Measurements from ENCODE around the gene CDIP1. TPM values are rescaled to one million over a fixed set of nuclear protein-coding genes. Genes with fewer than 3 reads are reported as not detected.

The CDIP1 gene
- total RNA-seq, 1 donor from 2014 or later = 49.4 TPM

GRCh38 chr16:4505356-4506147, 33.0 kb downstream of the CDIP1 start:
- peaks cover 25% of the 10 kb centered on the region for H3K36me3 Mint-ChIP-seq (ENCODE audit: low read depth)
- peaks cover 47% of the 10 kb centered on the region for H3K4me1 Mint-ChIP-seq
- intact Hi-C loops (cut with micrococcal nuclease) = loop anchor here (1.0 kb wide), 4 partner anchors 10 to 80 kb away; partner anchors contain the start of gene HMOX2
- no peaks in the 10 kb centered on the region for H3K27me3 Mint-ChIP-seq
- DNase-seq = peak; percentile 94
- no peaks in the 10 kb centered on the region for H3K9me3 Mint-ChIP-seq
- peak overlapping the region; percentile 87 for H3K27ac Mint-ChIP-seq
- H3K4me3 Mint-ChIP-seq = peak overlapping the region; percentile 80

- H3K4me3 Mint-ChIP-seq = no peak overlapping the region
- H3K36me3 Mint-ChIP-seq (ENCODE audit: low read depth) = peaks cover 17% of the 10 kb centered on the region
- H3K27me3 Mint-ChIP-seq = no peaks in the 10 kb centered on the region
- intact Hi-C loops (cut with micrococcal nuclease) = no loop called here
- H3K9me3 Mint-ChIP-seq = no peaks in the 10 kb centered on the region
- no peak overlapping the region for H3K27ac Mint-ChIP-seq
- no peak for DNase-seq
- H3K4me1 Mint-ChIP-seq = peaks cover 58% of the 10 kb centered on the region
Observed at GRCh38 chr16:4501071-4501478, 37.5 kb downstream of the CDIP1 start.

GRCh38 chr16:4500272-4500671, 38.3 kb downstream of the CDIP1 start:
- H3K36me3 Mint-ChIP-seq (ENCODE audit: low read depth) = peaks cover 21% of the 10 kb centered on the region
- no peaks in the 10 kb centered on the region for H3K27me3 Mint-ChIP-seq
- H3K4me3 Mint-ChIP-seq = no peak overlapping the region
- no peaks in the 10 kb centered on the region for H3K9me3 Mint-ChIP-seq
- DNase-seq = no peak
- intact Hi-C loops (cut with micrococcal nuclease) = no loop called here
- H3K27ac Mint-ChIP-seq = no peak overlapping the region
- H3K4me1 Mint-ChIP-seq = peaks cover 50% of the 10 kb centered on the region

GRCh38 chr16:4499196-4499555, 39.4 kb downstream of the CDIP1 start:
- no peak for DNase-seq
- Mint-ChIP-seq H3K27ac (no peak overlapping the region), H3K27me3 (no peaks in the 10 kb centered on the region), H3K4me1 (peaks cover 49% of the 10 kb centered on the region), H3K36me3 (ENCODE audit: low read depth) (peaks cover 21% of the 10 kb centered on the region), H3K4me3 (no peak overlapping the region), H3K9me3 (no peaks in the 10 kb centered on the region)
- intact Hi-C loops (cut with micrococcal nuclease) = no loop called here

- Mint-ChIP-seq H3K27me3 (no peaks in the 10 kb centered on the region), H3K9me3 (no peaks in the 10 kb centered on the region), H3K36me3 (ENCODE audit: low read depth) (peaks cover 21% of the 10 kb centered on the region), H3K4me1 (peaks cover 45% of the 10 kb centered on the region), H3K27ac (no peak overlapping the region), H3K4me3 (no peak overlapping the region)
- no peak for DNase-seq
- intact Hi-C loops (cut with micrococcal nuclease) = no loop called here
Observed at GRCh38 chr16:4498546-4499195, 39.9 kb downstream of the CDIP1 start.

GRCh38 chr16:4496305-4496704, 42.3 kb downstream of the CDIP1 start:
- Mint-ChIP-seq H3K27me3 (no peaks in the 10 kb centered on the region), H3K27ac (no peak overlapping the region), H3K4me3 (no peak overlapping the region), H3K36me3 (ENCODE audit: low read depth) (peaks cover 31% of the 10 kb centered on the region), H3K9me3 (no peaks in the 10 kb centered on the region), H3K4me1 (peaks cover 39% of the 10 kb centered on the region)
- DNase-seq = no peak
- intact Hi-C loops (cut with micrococcal nuclease) = no loop called here

- H3K9me3 Mint-ChIP-seq = no peaks in the 10 kb centered on the region
- intact Hi-C loops (cut with micrococcal nuclease) = no loop called here
- H3K27me3 Mint-ChIP-seq = no peaks in the 10 kb centered on the region
- H3K4me1 Mint-ChIP-seq = peaks cover 37% of the 10 kb centered on the region
- H3K4me3 Mint-ChIP-seq = no peak overlapping the region
- no peak for DNase-seq
- peaks cover 33% of the 10 kb centered on the region for H3K36me3 Mint-ChIP-seq (ENCODE audit: low read depth)
- peak overlapping the region; percentile 20 for H3K27ac Mint-ChIP-seq
Observed at GRCh38 chr16:4495766-4496165, 42.8 kb downstream of the CDIP1 start.

GRCh38 chr16:4494746-4495490, 43.7 kb downstream of the CDIP1 start:
- Mint-ChIP-seq H3K36me3 (ENCODE audit: low read depth) (peaks cover 40% of the 10 kb centered on the region), H3K27ac (no peak overlapping the region)

GRCh38 chr16:4491898-4492297, 46.7 kb downstream of the CDIP1 start:
- H3K27ac Mint-ChIP-seq = no peak overlapping the region
- no peaks in the 10 kb centered on the region for H3K9me3 Mint-ChIP-seq
- intact Hi-C loops (cut with micrococcal nuclease) = no loop called here
- peaks cover 41% of the 10 kb centered on the region for H3K4me1 Mint-ChIP-seq
- peaks cover 41% of the 10 kb centered on the region for H3K36me3 Mint-ChIP-seq (ENCODE audit: low read depth)
- H3K27me3 Mint-ChIP-seq = no peaks in the 10 kb centered on the region
- no peak overlapping the region for H3K4me3 Mint-ChIP-seq
- DNase-seq = no peak

More at GRCh38 chr16:4494746-4495490, 43.7 kb downstream of the CDIP1 start:
- no peak for DNase-seq
- no peak overlapping the region for H3K4me3 Mint-ChIP-seq
- intact Hi-C loops (cut with micrococcal nuclease) = no loop called here
- H3K9me3 Mint-ChIP-seq = no peaks in the 10 kb centered on the region
- H3K27me3 Mint-ChIP-seq = no peaks in the 10 kb centered on the region
- H3K4me1 Mint-ChIP-seq = peaks cover 37% of the 10 kb centered on the region

- Mint-ChIP-seq H3K27me3 (no peaks in the 10 kb centered on the region), H3K36me3 (ENCODE audit: low read depth) (peaks cover 50% of the 10 kb centered on the region), H3K9me3 (no peaks in the 10 kb centered on the region), H3K27ac (peak overlapping the region; percentile 93), H3K4me1 (peaks cover 49% of the 10 kb centered on the region), H3K4me3 (peak overlapping the region; percentile 80)
- DNase-seq = no peak
- intact Hi-C loops (cut with micrococcal nuclease) = no loop called here
Observed at GRCh38 chr16:4489030-4489429, 49.5 kb downstream of the CDIP1 start.

GRCh38 chr16:4488499-4488967, 50.0 kb downstream of the CDIP1 start:
- Mint-ChIP-seq H3K4me1 (peaks cover 48% of the 10 kb centered on the region), H3K9me3 (no peaks in the 10 kb centered on the region), H3K27me3 (no peaks in the 10 kb centered on the region), H3K27ac (peak overlapping the region; percentile 93), H3K4me3 (peak overlapping the region; percentile 80), H3K36me3 (ENCODE audit: low read depth) (peaks cover 51% of the 10 kb centered on the region)
- intact Hi-C loops (cut with micrococcal nuclease) = no loop called here
- peak; percentile 80 for DNase-seq

GRCh38 chr16:4487955-4488498, 50.5 kb downstream of the CDIP1 start:
- Mint-ChIP-seq H3K27me3 (no peaks in the 10 kb centered on the region), H3K4me1 (peaks cover 43% of the 10 kb centered on the region), H3K27ac (peak overlapping the region; percentile 93), H3K4me3 (peak overlapping the region; percentile 80), H3K36me3 (ENCODE audit: low read depth) (peaks cover 46% of the 10 kb centered on the region), H3K9me3 (no peaks in the 10 kb centered on the region)
- DNase-seq = peak; percentile 65
- intact Hi-C loops (cut with micrococcal nuclease) = no loop called here

GRCh38 chr16:4486126-4486893, 52.3 kb downstream of the CDIP1 start:
- Mint-ChIP-seq H3K27ac (peak overlapping the region; percentile 67), H3K4me3 (no peak overlapping the region), H3K4me1 (peaks cover 55% of the 10 kb centered on the region), H3K9me3 (no peaks in the 10 kb centered on the region), H3K27me3 (no peaks in the 10 kb centered on the region), H3K36me3 (ENCODE audit: low read depth) (peaks cover 50% of the 10 kb centered on the region)
- intact Hi-C loops (cut with micrococcal nuclease) = no loop called here
- no peak for DNase-seq

Measured in activated CD4-positive, alpha-beta T cell treated with anti-CD3 and anti-CD28 coated beads, Interleukin-2, amount 10 ng/mL, durations not matched to agents 24 days and 14 days (primary cell).